Colonic mucosa (tissue), 4 donors: ENCODE measurements around the gene TRUB1. TPM values are rescaled to one million over a fixed set of nuclear protein-coding genes. Genes with fewer than 3 reads are reported as not detected.

Experiments
- DNase-seq: peaks from one replicate; pipeline ENCODE4 v3.0.0-alpha.2; 2020
- H3K27ac ChIP-seq: fragments of 200-600 bp; one replicate; pipeline ENCODE4 v1.8.0; 2021
- H3K27me3 ChIP-seq: fragments of 200-600 bp; one replicate; pipeline ENCODE4 v1.8.0; 2021
- H3K36me3 ChIP-seq: fragments of 200-600 bp; one replicate; pipeline ENCODE4 v1.8.0; 2021
- H3K4me1 ChIP-seq: fragments of 200-600 bp; one replicate; pipeline ENCODE4 v1.8.0; 2021; ENCODE audit warnings: mild to moderate bottlenecking
- H3K4me3 ChIP-seq: fragments of 200-600 bp; one replicate; pipeline ENCODE4 v1.8.0; 2021
- H3K9ac ChIP-seq, 2 donors: one replicate each; pipeline ENCODE4 v1.7.0; 2013; ENCODE audit warnings: control low read depth in 2 of 2, low read depth in 2 of 2, low read length in 2 of 2
- H3K9me3 ChIP-seq: fragments of 200-600 bp; one replicate; pipeline ENCODE4 v1.8.0; 2021
- intact Hi-C: fragments of 100-400 bp; cut with DNase I; formaldehyde crosslinking; loops from one replicate; pipeline ENCODE4 v1.14.1; 2022
- total RNA-seq, 2 donors: library from RNA; stranded (reverse); fragmentation: NEBNext Ultra II Directional in 1 of 2; extraction: Animal tissue kit (Norgen Biotek cat#: 25700) in 1 of 2; gene quantifications; one replicate each; pipeline ENCODE4 v1.2.1, GENCODE V29; 2021
- TF ChIP-seq, protein P1 (sequence below): fragments of 200-600 bp; IDR thresholded peaks from one replicate; pipeline ENCODE4 v1.8.0; 2022; ENCODE audit warnings: antibody characterized with exemption, mild to moderate bottlenecking
- donor health status: healthy.
- donor health status: DM: no; HTN: no; CAD: no.
- donor health status: DM: no; HTN: no; CAD: no.

Gene TRUB1
- total RNA-seq, 2 donors from 2014 or later: 15.1 to 20.3 TPM

DNA sequence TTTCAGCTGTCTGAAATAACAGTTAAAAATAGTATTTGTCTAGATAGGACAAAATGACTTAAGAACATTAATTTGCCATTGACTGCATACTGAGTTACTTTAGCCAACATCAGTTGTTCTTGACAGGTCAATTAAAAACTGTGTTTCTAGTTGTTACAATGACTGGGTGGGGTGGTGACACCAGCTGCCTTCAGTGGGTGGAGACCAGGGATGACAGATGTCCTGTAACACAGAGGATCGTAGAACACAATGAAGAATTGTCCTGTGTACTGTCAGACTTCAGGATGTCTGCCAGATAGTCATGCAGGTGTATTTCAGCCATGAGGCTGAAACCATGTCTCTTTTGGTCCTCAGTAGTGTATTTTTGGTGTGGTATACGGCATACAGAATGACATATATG lies 24.4 kb downstream of the TRUB1 start:
- TF ChIP-seq, protein P1, sequence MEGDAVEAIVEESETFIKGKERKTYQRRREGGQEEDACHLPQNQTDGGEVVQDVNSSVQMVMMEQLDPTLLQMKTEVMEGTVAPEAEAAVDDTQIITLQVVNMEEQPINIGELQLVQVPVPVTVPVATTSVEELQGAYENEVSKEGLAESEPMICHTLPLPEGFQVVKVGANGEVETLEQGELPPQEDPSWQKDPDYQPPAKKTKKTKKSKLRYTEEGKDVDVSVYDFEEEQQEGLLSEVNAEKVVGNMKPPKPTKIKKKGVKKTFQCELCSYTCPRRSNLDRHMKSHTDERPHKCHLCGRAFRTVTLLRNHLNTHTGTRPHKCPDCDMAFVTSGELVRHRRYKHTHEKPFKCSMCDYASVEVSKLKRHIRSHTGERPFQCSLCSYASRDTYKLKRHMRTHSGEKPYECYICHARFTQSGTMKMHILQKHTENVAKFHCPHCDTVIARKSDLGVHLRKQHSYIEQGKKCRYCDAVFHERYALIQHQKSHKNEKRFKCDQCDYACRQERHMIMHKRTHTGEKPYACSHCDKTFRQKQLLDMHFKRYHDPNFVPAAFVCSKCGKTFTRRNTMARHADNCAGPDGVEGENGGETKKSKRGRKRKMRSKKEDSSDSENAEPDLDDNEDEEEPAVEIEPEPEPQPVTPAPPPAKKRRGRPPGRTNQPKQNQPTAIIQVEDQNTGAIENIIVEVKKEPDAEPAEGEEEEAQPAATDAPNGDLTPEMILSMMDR: no peak
- no peak overlapping the region for H3K9ac ChIP-seq
- no peak overlapping the region for H3K27ac ChIP-seq
- DNase-seq: peak; percentile 22
- no peaks in the 10 kb centered on the region for H3K27me3 ChIP-seq
- H3K4me3 ChIP-seq: no peak overlapping the region
- H3K36me3 ChIP-seq: no peaks in the 10 kb centered on the region
- intact Hi-C loops: no loop called here
- H3K4me1 ChIP-seq: no peaks in the 10 kb centered on the region
- no peaks in the 10 kb centered on the region for H3K9me3 ChIP-seq

DNA sequence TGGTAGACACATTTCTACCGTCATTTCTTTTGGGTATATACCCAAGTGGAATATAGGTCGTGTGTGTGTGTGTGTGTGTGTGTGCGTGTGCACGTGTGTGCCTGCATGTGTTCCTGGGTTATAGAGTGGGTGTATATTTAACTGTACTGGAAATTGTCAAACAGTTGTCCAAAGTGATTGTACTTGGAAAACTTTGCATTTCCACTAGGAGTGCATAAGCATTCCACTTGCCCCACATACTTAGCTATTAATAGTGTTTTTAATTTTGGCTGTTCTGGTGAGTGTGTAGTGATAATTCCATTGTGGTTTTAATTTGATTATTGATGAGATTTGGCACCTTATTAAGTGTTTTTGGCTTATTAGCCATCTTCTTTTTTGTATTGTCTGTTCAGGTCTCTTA lies 25.9 kb downstream of the TRUB1 start:
- no peaks in the 10 kb centered on the region for H3K9me3 ChIP-seq
- TF ChIP-seq, protein P1: no peak
- intact Hi-C loops: no loop called here
- no peak overlapping the region for H3K27ac ChIP-seq
- no peak for DNase-seq
- no peaks in the 10 kb centered on the region for H3K4me1 ChIP-seq
- H3K27me3 ChIP-seq: no peaks in the 10 kb centered on the region
- H3K4me3 ChIP-seq: no peak overlapping the region
- no peak overlapping the region for H3K9ac ChIP-seq
- no peaks in the 10 kb centered on the region for H3K36me3 ChIP-seq

DNA sequence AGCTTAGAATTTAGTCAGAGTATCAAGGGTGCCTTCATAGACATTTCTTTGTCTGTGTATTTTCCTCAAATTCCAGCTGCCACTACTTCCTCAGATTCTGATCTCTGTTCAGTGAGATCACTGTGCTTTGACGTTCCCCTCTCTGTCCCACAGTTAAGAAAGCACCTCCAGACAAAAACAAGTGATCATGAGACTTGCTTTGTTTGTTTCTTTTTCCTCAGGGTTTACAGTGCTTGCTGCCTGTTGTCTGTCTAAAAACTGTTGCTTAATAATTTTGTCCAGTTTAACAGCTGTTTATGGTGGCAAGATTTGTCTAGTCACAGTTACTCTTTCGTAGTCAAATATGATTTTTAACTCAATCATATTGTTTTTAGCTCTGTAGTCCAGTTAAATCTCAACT lies 29.1 kb downstream of the TRUB1 start:
- H3K27ac ChIP-seq: no peak overlapping the region
- intact Hi-C loops: no loop called here
- TF ChIP-seq, protein P1: no peak

DNA sequence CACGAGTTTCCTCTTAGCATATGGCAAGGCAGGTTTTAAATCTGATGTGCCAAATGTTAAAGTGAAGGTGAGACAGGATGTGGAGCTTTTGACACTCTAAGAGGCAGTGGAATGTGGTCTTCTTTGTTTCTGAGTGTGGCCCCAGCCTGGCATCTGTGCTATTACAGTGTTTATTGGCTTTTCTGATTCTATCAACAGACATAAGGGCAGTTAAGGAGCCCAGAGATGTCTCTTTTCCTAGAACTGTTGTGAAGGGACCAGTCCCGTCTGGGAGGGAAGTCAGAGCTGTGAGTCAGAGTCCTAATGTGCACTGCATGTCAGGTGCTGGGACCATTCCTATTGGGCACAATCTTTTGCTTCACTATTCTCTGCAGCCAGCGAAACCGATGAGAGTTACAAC lies 32.5 kb downstream of the TRUB1 start:
- no peak overlapping the region for H3K27ac ChIP-seq
- H3K4me3 ChIP-seq: no peak overlapping the region
- TF ChIP-seq, protein P1: no peak
- no peaks in the 10 kb centered on the region for H3K9me3 ChIP-seq
- H3K36me3 ChIP-seq: no peaks in the 10 kb centered on the region
- H3K9ac ChIP-seq: no peak overlapping the region
- H3K4me1 ChIP-seq: no peaks in the 10 kb centered on the region
- intact Hi-C loops: no loop called here
- no peak for DNase-seq
- no peaks in the 10 kb centered on the region for H3K27me3 ChIP-seq

More for the DNA sequence above, 29.1 kb downstream of the TRUB1 start:
- Histone ChIP-seq H3K4me1 (no peaks in the 10 kb centered on the region), H3K4me3 (no peak overlapping the region), H3K9ac (no peak overlapping the region), H3K36me3 (no peaks in the 10 kb centered on the region), H3K9me3 (no peaks in the 10 kb centered on the region), H3K27me3 (no peaks in the 10 kb centered on the region)
- no peak for DNase-seq

DNA sequence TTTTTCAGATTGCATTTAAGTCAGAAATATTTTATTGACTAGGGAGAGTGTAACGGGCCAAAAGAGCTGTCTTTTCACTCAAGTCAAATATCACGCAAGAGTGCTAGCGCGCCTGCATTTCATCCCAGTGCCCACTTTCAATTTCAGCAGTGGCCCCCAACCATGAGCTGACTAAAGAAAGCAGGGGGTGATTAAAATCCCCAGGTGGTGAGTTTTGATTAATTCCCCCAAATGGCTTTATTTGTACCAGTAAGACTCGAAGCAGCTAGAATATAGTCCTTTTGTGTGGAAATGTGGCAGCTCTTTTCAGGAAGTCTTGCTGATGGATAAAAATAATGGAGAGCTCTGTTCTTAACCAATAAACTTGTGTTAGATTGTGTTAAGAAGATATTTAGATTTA lies 35.3 kb downstream of the TRUB1 start:
- intact Hi-C loops: no loop called here
- H3K36me3 ChIP-seq: no peaks in the 10 kb centered on the region
- no peak overlapping the region for H3K4me3 ChIP-seq
- no peak for DNase-seq
- H3K4me1 ChIP-seq: no peaks in the 10 kb centered on the region
- H3K27ac ChIP-seq: no peak overlapping the region
- TF ChIP-seq, protein P1: no peak
- no peaks in the 10 kb centered on the region for H3K9me3 ChIP-seq
- H3K9ac ChIP-seq: no peak overlapping the region
- H3K27me3 ChIP-seq: no peaks in the 10 kb centered on the region

DNA sequence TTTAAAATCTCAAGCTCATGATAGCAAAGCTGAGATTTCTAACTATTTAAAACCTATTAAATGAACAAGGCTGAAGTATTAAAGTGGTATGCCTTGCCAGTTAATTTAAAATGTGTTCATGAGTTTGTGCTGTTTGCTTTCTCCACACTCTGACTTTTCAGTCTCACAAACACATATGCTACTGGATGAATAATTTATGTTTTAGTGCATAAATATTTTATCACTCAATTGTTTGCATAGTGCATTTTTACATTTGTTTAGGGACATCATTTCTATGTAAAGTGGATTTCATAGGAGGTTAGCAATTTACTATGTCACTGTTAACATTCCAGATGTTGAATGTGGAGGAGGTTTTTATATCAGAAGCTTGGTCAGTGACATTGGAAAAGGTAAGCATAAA lies 36.0 kb downstream of the TRUB1 start:
- Histone ChIP-seq H3K36me3 (no peaks in the 10 kb centered on the region), H3K27ac (no peak overlapping the region), H3K9me3 (no peaks in the 10 kb centered on the region), H3K4me1 (no peaks in the 10 kb centered on the region), H3K27me3 (no peaks in the 10 kb centered on the region), H3K9ac (no peak overlapping the region), H3K4me3 (no peak overlapping the region)
- TF ChIP-seq, protein P1: no peak
- DNase-seq: no peak
- intact Hi-C loops: no loop called here
